ENCODE measurements around the gene IL17A.

- TF ChIP-seq CTCF (IDR thresholded peaks at IDR 0.05; ENCODE audit: low read length) = no peak
- no peak for TF ChIP-seq EZH2 (optimal IDR thresholded peaks at IDR 0.05; ENCODE audit: low read depth, low read length)
- TF ChIP-seq EZH2phosphoT487 (IDR thresholded peaks at IDR 0.05; ENCODE audit: low read length) = no peak
These were observed 3.8 kb downstream of the IL17A start for GRCh38 chr6:52189974-52190373.

Measured in MM.1S (cell line).